CD14-positive monocyte (primary cell): Measurements from ENCODE around the gene VAV2. TPM values are rescaled to one million over a fixed set of nuclear protein-coding genes. Genes with fewer than 3 reads are reported as not detected.

Experiments used
- DNase-seq, 3 donors: peaks; one replicate each; pipeline ENCODE4 v3.0.0-alpha.2; 2011 to 2022
- H2AFZ ChIP-seq: 2 replicates; pipeline ENCODE4 v1.6.0; 2012; ENCODE audit warnings: mild to moderate bottlenecking, low read depth, low read length, inconsistent platforms; ENCODE audit not compliant: insufficient read depth, poor library complexity, severe bottlenecking
- H3K27ac ChIP-seq, 2 donors: 1 replicate in 1 of 2; 2 replicates in 1 of 2; pipeline ENCODE4 v1.5.1; 2012 to 2013; ENCODE audit warnings: low read length in 2 of 2, control low read depth in 1 of 2, inconsistent platforms in 1 of 2, low read depth in 1 of 2, mild to moderate bottlenecking in 1 of 2
- H3K27me3 ChIP-seq, 2 donors: one replicate each; pipeline versions ENCODE4 v1.6.0 to v1.6.1; 2011 to 2013; ENCODE audit warnings: low read length in 2 of 2; ENCODE audit not compliant: control insufficient read depth in 2 of 2, insufficient read depth in 2 of 2
- H3K36me3 ChIP-seq, 2 donors: replicated peaks in 1 of 2; 1 replicate in 1 of 2; 2 replicates in 1 of 2; pipeline versions ENCODE4 v1.5.1 to v1.6.1; 2012 to 2013; ENCODE audit warnings: low read length in 2 of 2, control low read depth in 1 of 2, inconsistent platforms in 1 of 2, mild to moderate bottlenecking in 1 of 2; ENCODE audit not compliant: insufficient read depth in 2 of 2, control insufficient read depth in 1 of 2
- H3K4me1 ChIP-seq, 2 donors: 1 replicate in 1 of 2; 2 replicates in 1 of 2; pipeline versions ENCODE4 v1.5.1 to v1.6.1; 2012 to 2013; ENCODE audit warnings: low read length in 2 of 2, control low read depth in 1 of 2, inconsistent platforms in 1 of 2, mild to moderate bottlenecking in 1 of 2, moderate library complexity in 1 of 2; ENCODE audit not compliant: insufficient read depth in 2 of 2, control insufficient read depth in 1 of 2
- H3K4me2 ChIP-seq: replicated peaks from 2 replicates; pipeline ENCODE3; 2012; ENCODE audit warnings: low read length, moderate library complexity, mild to moderate bottlenecking; ENCODE audit not compliant: poor library complexity, severe bottlenecking; ENCODE audit errors: extremely low read depth
- H3K4me3 ChIP-seq, 3 experiments: fragments of 200-600 bp in 1 of 3; sonication (generic) in 1 of 3; replicated peaks in 1 of 3; 1 replicate in 2 of 3; 2 replicates in 1 of 3; pipeline ENCODE4 v1.5.1; 2011 to 2013; ENCODE audit warnings: low read length in 3 of 3, mild to moderate bottlenecking in 3 of 3, control low read depth in 2 of 3, low read depth in 2 of 3, inconsistent platforms in 1 of 3, moderate library complexity in 1 of 3
- H3K79me2 ChIP-seq: 2 replicates; pipeline ENCODE4 v1.6.0; 2012; ENCODE audit warnings: mild to moderate bottlenecking, control low read depth, inconsistent platforms, low read length, moderate library complexity; ENCODE audit not compliant: insufficient read depth
- H3K9ac ChIP-seq: 2 replicates; pipeline ENCODE4 v1.6.0; 2017; ENCODE audit warnings: low read length, mild to moderate bottlenecking; ENCODE audit not compliant: insufficient read depth, poor library complexity, severe bottlenecking
- H3K9me3 ChIP-seq, 2 donors: replicated peaks in 1 of 2; 1 replicate in 1 of 2; 2 replicates in 1 of 2; pipeline versions ENCODE4 v1.5.1 to v1.6.1; 2012 to 2013; ENCODE audit warnings: low read length in 2 of 2, control low read depth in 1 of 2; ENCODE audit not compliant: control insufficient read depth in 1 of 2, insufficient read depth in 1 of 2
- H4K20me1 ChIP-seq: 2 replicates; pipeline ENCODE4 v1.6.0; 2012; ENCODE audit warnings: mild to moderate bottlenecking, low read length, control low read depth, moderate library complexity; ENCODE audit not compliant: insufficient read depth
- H3K27ac Mint-ChIP-seq, 7 donors: one replicate each; pipeline ENCODE4 v1.8.0; 2020; ENCODE audit warnings: mild to moderate bottlenecking in 7 of 7, mixed read lengths in 7 of 7, moderate library complexity in 6 of 7, inconsistent platforms in 2 of 7
- H3K27me3 Mint-ChIP-seq, 3 donors: one replicate each; pipeline ENCODE4 v1.8.0; 2021 to 2022; ENCODE audit warnings: low read depth in 3 of 3, mild to moderate bottlenecking in 3 of 3, mixed read lengths in 3 of 3, moderate library complexity in 3 of 3, inconsistent platforms in 1 of 3
- H3K36me3 Mint-ChIP-seq, 2 donors: one replicate each; pipeline ENCODE4 v1.8.0; 2020; ENCODE audit warnings: mixed read lengths in 2 of 2, inconsistent platforms in 1 of 2, mild to moderate bottlenecking in 1 of 2
- H3K4me1 Mint-ChIP-seq: one replicate; pipeline ENCODE4 v1.8.0; 2020; ENCODE audit warnings: mild to moderate bottlenecking, mixed read lengths
- H3K4me3 Mint-ChIP-seq, 2 donors: one replicate each; pipeline ENCODE4 v1.8.0; 2020; ENCODE audit warnings: mild to moderate bottlenecking in 2 of 2, mixed read lengths in 2 of 2, moderate library complexity in 1 of 2
- H3K9me3 Mint-ChIP-seq, 7 donors: one replicate each; pipeline ENCODE4 v1.8.0; 2020 to 2022; ENCODE audit warnings: mixed read lengths in 7 of 7, mild to moderate bottlenecking in 6 of 7, moderate library complexity in 6 of 7, inconsistent platforms in 2 of 7
- WGBS: methylation state at CpG from one replicate; pipeline ENCODE4 v1.1.5; 2013; ENCODE audit warnings: missing lambda C conversion rate; ENCODE audit not compliant: insufficient coverage; 5-methylcytosine and 5-hydroxymethylcytosine counted together
- intact Hi-C, 2 donors: fragments of 100-400 bp; cut with micrococcal nuclease; formaldehyde crosslinking; loops; one replicate each; pipeline versions ENCODE4 v1.15.0 to v1.15.1; 2023
- polyA plus RNA-seq, 3 donors: library from polyadenylated mRNA; depleted of rRNA in 1 of 3; unstranded in 2 of 3; stranded (reverse) in 1 of 3; fragments of 300-500 nt in 2 of 3; fragments of >200 nt in 1 of 3; fragmentation: Illumina TruSeq in 2 of 3; gene quantifications; 1 replicate in 2 of 3; 2 replicates in 1 of 3; pipeline ENCODE4 v1.2.3, GENCODE V29; 2012 to 2021
- TF ChIP-seq, protein P1 (sequence below): fragments of 200-600 bp; IDR thresholded peaks from one replicate; pipeline ENCODE4 v1.8.0; 2022; ENCODE audit warnings: antibody characterized with exemption, mild to moderate bottlenecking

Gene VAV2
- polyA plus RNA-seq, 3 donors: 2.3 to 13.6 (median 2.3) TPM

DNA sequence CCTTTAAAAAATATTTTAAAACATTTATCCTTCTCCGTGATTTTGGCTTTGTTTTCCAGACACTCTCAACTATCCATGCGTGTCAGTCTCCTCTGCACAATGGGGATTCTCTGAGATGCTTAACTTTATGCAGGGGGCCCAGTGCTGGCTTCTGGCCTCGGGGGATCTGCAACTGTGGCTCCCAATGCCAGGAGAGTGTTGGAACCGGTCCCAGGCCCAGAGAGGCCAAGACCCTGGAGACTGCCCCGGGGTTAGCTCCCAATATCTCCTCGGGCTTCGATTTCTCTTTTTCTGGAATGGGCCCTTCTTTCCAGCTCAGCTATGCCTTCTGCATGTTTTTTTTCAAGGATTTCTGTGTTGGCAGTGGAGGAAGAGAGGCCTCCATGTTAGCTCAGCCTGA lies 233.9 kb downstream of the VAV2 start:
- H2AFZ ChIP-seq: no peak overlapping the region
- peaks cover 3% of the 10 kb centered on the region for H3K4me1 Mint-ChIP-seq
- no peak overlapping the region for H3K9ac ChIP-seq
- H3K4me3 Mint-ChIP-seq: no peak overlapping the region
- no peaks in the 10 kb centered on the region for H3K79me2 ChIP-seq
- H3K36me3 Mint-ChIP-seq: peaks cover 12 to 14% of the 10 kb centered on the region in 2 donors
- peaks cover 0 to 8% (median 5%) of the 10 kb centered on the region in 3 donors for H3K27me3 Mint-ChIP-seq
- H3K4me2 ChIP-seq: no peak overlapping the region
- H3K4me1 ChIP-seq: no peaks in the 10 kb centered on the region
- no peak overlapping the region for H3K27ac Mint-ChIP-seq
- H3K9me3 Mint-ChIP-seq: peaks cover 0 to 4% (median 2%) of the 10 kb centered on the region in 7 donors
- intact Hi-C loops: no loop called here
- no peaks in the 10 kb centered on the region for H3K9me3 ChIP-seq
- 96% methylated on average over 6 of the region's 7 CpGs for WGBS
- TF ChIP-seq, protein P1, sequence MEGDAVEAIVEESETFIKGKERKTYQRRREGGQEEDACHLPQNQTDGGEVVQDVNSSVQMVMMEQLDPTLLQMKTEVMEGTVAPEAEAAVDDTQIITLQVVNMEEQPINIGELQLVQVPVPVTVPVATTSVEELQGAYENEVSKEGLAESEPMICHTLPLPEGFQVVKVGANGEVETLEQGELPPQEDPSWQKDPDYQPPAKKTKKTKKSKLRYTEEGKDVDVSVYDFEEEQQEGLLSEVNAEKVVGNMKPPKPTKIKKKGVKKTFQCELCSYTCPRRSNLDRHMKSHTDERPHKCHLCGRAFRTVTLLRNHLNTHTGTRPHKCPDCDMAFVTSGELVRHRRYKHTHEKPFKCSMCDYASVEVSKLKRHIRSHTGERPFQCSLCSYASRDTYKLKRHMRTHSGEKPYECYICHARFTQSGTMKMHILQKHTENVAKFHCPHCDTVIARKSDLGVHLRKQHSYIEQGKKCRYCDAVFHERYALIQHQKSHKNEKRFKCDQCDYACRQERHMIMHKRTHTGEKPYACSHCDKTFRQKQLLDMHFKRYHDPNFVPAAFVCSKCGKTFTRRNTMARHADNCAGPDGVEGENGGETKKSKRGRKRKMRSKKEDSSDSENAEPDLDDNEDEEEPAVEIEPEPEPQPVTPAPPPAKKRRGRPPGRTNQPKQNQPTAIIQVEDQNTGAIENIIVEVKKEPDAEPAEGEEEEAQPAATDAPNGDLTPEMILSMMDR: no peak
- H3K4me3 ChIP-seq: no peak overlapping the region
- no peak overlapping the region for H3K27ac ChIP-seq
- H3K27me3 ChIP-seq: no peaks in the 10 kb centered on the region
- DNase-seq: no peak
- H4K20me1 ChIP-seq: no peaks in the 10 kb centered on the region
- peaks cover 3 to 14% of the 10 kb centered on the region in 2 donors for H3K36me3 ChIP-seq

DNA sequence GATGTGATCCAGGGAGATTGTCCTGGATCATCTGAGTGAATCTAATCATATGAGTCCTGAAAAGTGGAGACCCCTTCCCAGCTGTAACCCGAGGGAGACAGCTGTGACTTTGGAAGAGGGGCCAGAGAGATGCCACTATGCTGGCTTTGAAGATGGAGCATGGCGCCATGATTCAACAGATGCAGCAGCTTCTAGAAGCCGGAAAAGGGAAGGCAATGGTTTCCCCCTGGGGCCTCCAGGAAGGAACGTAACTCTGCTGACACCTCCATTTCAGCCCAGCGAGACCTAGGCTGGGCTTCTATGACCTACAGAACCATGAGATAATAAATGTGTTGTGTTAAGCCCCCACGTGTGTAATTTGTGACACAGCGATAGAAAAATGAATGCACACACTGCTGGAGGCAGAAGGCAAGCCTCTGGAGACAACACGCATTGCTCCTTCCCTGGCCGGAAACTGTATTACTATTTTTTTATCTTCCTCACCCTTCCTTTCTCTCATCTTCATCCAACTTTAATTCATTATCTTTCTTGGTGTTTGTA lies 237.4 kb downstream of the VAV2 start:
- H3K36me3 ChIP-seq: no peaks in the 10 kb centered on the region
- Mint-ChIP-seq H3K27me3 (peaks cover 4 to 16% (median 15%) of the 10 kb centered on the region in 3 donors), H3K9me3 (peaks cover 0 to 4% (median 2%) of the 10 kb centered on the region in 7 donors), H3K4me3 (no peak overlapping the region), H3K27ac (no peak overlapping the region), H3K36me3 (peaks cover 0 to 3% of the 10 kb centered on the region in 2 donors), H3K4me1 (peaks cover 3% of the 10 kb centered on the region)
- H3K79me2 ChIP-seq: no peaks in the 10 kb centered on the region
- WGBS: 64% methylated on average over 2 of the region's 9 CpGs
- intact Hi-C loops: no loop called here
- no peak overlapping the region for H3K9ac ChIP-seq
- H3K27ac ChIP-seq: no peak overlapping the region
- no peaks in the 10 kb centered on the region for H3K4me1 ChIP-seq
- no peaks in the 10 kb centered on the region for H3K9me3 ChIP-seq
- peaks cover 0 to 3% of the 10 kb centered on the region in 2 donors for H3K27me3 ChIP-seq
- no peak overlapping the region for H3K4me2 ChIP-seq
- H4K20me1 ChIP-seq: no peaks in the 10 kb centered on the region
- no peak overlapping the region for H3K4me3 ChIP-seq
- no peak for DNase-seq
- no peak overlapping the region for H2AFZ ChIP-seq
- TF ChIP-seq, protein P1: no peak
